H1 (cell line): ENCODE measurements around the gene SMIM7. TPM values are rescaled to one million over a fixed set of nuclear protein-coding genes. Genes with fewer than 3 reads are reported as not detected.

Source experiments
- CTCF ChIA-PET: fragments of 300-600 bp; sonication (Branson Sonifier 250); formaldehyde crosslinking; loops from one replicate; lab custom pipeline; 2021; ENCODE audit not compliant: partially characterized antibody; lab: Charles Lee
- POLR2A ChIA-PET: fragments of 300-600 bp; sonication (Branson Sonifier 250); formaldehyde crosslinking; loops from one replicate; lab custom pipeline; 2021; ENCODE audit warnings: inconsistent platforms; ENCODE audit not compliant: partially characterized antibody; lab: Charles Lee
- DNase-seq, 2 experiments: peaks; one replicate each; pipeline versions ENCODE4 v3.0.0 to v3.0.0-alpha.2; 2010 to 2022; ENCODE audit warnings: low spot score in 2 of 2, low read depth in 1 of 2, mixed read lengths in 1 of 2
- FAIRE-seq: peaks from 2 replicates; lab custom pipeline; 2011; peaks lifted over from hg19 to GRCh38; lab: Jason Lieb, UNC
- H2AFZ ChIP-seq: 2 replicates; pipeline ENCODE4 v1.8.1; 2012; ENCODE audit warnings: low read length, inconsistent platforms
- H2AK5ac ChIP-seq: 2 replicates; pipeline ENCODE4 v1.6.1; 2013; ENCODE audit warnings: low read depth, low read length
- H2BK120ac ChIP-seq: replicated peaks from 2 replicates; pipeline ENCODE3; 2013; ENCODE audit warnings: low read depth, low read length, inconsistent platforms
- H2BK12ac ChIP-seq: 2 replicates; pipeline ENCODE4 v1.6.1; 2013; ENCODE audit warnings: low read depth, low read length
- H2BK15ac ChIP-seq: 2 replicates; pipeline ENCODE4 v1.6.1; 2013; ENCODE audit warnings: low read length
- H2BK20ac ChIP-seq: 2 replicates; pipeline ENCODE4 v1.6.1; 2013; ENCODE audit warnings: low read length
- H2BK5ac ChIP-seq: 2 replicates; pipeline ENCODE4 v1.6.1; 2013; ENCODE audit warnings: low read depth, low read length
- H3K14ac ChIP-seq: 2 replicates; pipeline ENCODE4 v1.6.1; 2013; ENCODE audit warnings: inconsistent platforms; ENCODE audit not compliant: insufficient read length
- H3K18ac ChIP-seq: 2 replicates; pipeline ENCODE4 v1.6.1; 2013; ENCODE audit warnings: low read length; ENCODE audit errors: extremely low read depth
- H3K23ac ChIP-seq: 2 replicates; pipeline ENCODE4 v1.6.1; 2013; ENCODE audit warnings: inconsistent platforms; ENCODE audit not compliant: insufficient read length
- H3K23me2 ChIP-seq: 2 replicates; pipeline ENCODE4 v1.6.1; 2013; ENCODE audit warnings: low read depth, low read length
- H3K27ac ChIP-seq: 2 replicates; pipeline ENCODE4 v1.6.1; 2011; ENCODE audit warnings: low read depth, low read length, inconsistent platforms
- H3K27me3 ChIP-seq, 4 experiments: replicated peaks in 1 of 4; 1 replicate in 1 of 4; 2 replicates in 3 of 4; pipeline versions ENCODE4 v1.6.1 to v1.8.1; 2011 to 2013; ENCODE audit warnings: low read length in 3 of 4, mild to moderate bottlenecking in 3 of 4, inconsistent platforms in 2 of 4, mixed read lengths in 2 of 4, moderate library complexity in 1 of 4; ENCODE audit not compliant: control insufficient read depth in 3 of 4, insufficient read depth in 3 of 4; ENCODE audit errors: extremely low read depth in 1 of 4
- H3K36me3 ChIP-seq, 4 experiments: 2 replicates each; pipeline versions ENCODE4 v1.6.1 to v1.8.1; 2011 to 2013; ENCODE audit warnings: mild to moderate bottlenecking in 4 of 4, low read length in 3 of 4, moderate library complexity in 2 of 4, control low read depth in 1 of 4, inconsistent platforms in 1 of 4; ENCODE audit not compliant: insufficient read depth in 4 of 4, control insufficient read depth in 2 of 4
- H3K4ac ChIP-seq: replicated peaks from 2 replicates; pipeline ENCODE3; 2013; ENCODE audit warnings: low read length, low read depth, mixed read lengths, inconsistent platforms; ENCODE audit not compliant: insufficient read length
- H3K4me1 ChIP-seq, 4 experiments: replicated peaks in 1 of 4; 1 replicate in 1 of 4; 2 replicates in 3 of 4; pipeline versions ENCODE4 v1.6.1 to v1.8.1; 2011 to 2013; ENCODE audit warnings: low read length in 3 of 4, inconsistent platforms in 2 of 4, mixed read lengths in 1 of 4; ENCODE audit not compliant: insufficient read depth in 4 of 4, control insufficient read depth in 3 of 4
- H3K4me2 ChIP-seq, 2 experiments: 2 replicates each; pipeline versions ENCODE4 v1.6.1 to v1.8.1; 2011 to 2013; ENCODE audit warnings: low read depth in 2 of 2, low read length in 2 of 2, control low read depth in 1 of 2, inconsistent platforms in 1 of 2, mild to moderate bottlenecking in 1 of 2; ENCODE audit not compliant: insufficient read depth in 1 of 2
- H3K4me3 ChIP-seq, 4 experiments: fragments of 200-600, 300-600 bp in 1 of 4; sonication (generic), shearing (Covaris generic), sonication (Bioruptor Twin) in 1 of 4; 2 replicates each; pipeline versions ENCODE4 v1.5.1 to v1.8.1; 2011 to 2016; ENCODE audit warnings: low read length in 4 of 4, low read depth in 3 of 4, control low read depth in 2 of 4, inconsistent platforms in 2 of 4, mild to moderate bottlenecking in 2 of 4, mixed read lengths in 1 of 4, moderate library complexity in 1 of 4; ENCODE audit not compliant: insufficient read depth in 2 of 4; ENCODE audit errors: extremely low read depth in 1 of 4
- H3K56ac ChIP-seq: replicated peaks from 2 replicates; pipeline ENCODE3; 2013; ENCODE audit warnings: low read depth, mild to moderate bottlenecking, mixed read lengths, low read length, inconsistent platforms; ENCODE audit not compliant: insufficient read length
- H3K79me1 ChIP-seq: 2 replicates; pipeline ENCODE4 v1.6.1; 2013; ENCODE audit warnings: low read depth, low read length, control low read depth
- H3K79me2 ChIP-seq, 2 experiments: 2 replicates each; pipeline versions ENCODE4 v1.6.1 to v1.8.1; 2012 to 2013; ENCODE audit warnings: low read length in 2 of 2, mild to moderate bottlenecking in 2 of 2, inconsistent platforms in 1 of 2; ENCODE audit not compliant: insufficient read depth in 2 of 2, control insufficient read depth in 1 of 2
- H3K9ac ChIP-seq, 4 experiments: replicated peaks in 1 of 4; 1 replicate in 1 of 4; 2 replicates in 3 of 4; pipeline versions ENCODE4 v1.6.1 to v1.8.1; 2011 to 2013; ENCODE audit warnings: low read depth in 3 of 4, low read length in 3 of 4, control low read depth in 2 of 4, mild to moderate bottlenecking in 2 of 4, moderate library complexity in 2 of 4, inconsistent platforms in 1 of 4; ENCODE audit errors: extremely low read depth in 1 of 4
- H3K9me3 ChIP-seq, 2 experiments: 2 replicates each; pipeline versions ENCODE4 v1.6.1 to v1.8.1; 2012 to 2013; ENCODE audit warnings: mild to moderate bottlenecking in 2 of 2, moderate library complexity in 2 of 2, control low read depth in 1 of 2, inconsistent platforms in 1 of 2, low read depth in 1 of 2, low read length in 1 of 2, mixed read lengths in 1 of 2; ENCODE audit not compliant: insufficient read depth in 2 of 2
- H4K20me1 ChIP-seq, 2 experiments: replicated peaks in 1 of 2; 2 replicates each; pipeline versions ENCODE3 to v1.8.1; 2011 to 2013; ENCODE audit warnings: inconsistent platforms in 2 of 2, low read length in 2 of 2, mild to moderate bottlenecking in 1 of 2; ENCODE audit not compliant: insufficient read depth in 2 of 2, control insufficient read depth in 1 of 2
- H4K5ac ChIP-seq: 2 replicates; pipeline ENCODE4 v1.6.1; 2013; ENCODE audit warnings: low read length, low read depth, mixed read lengths, inconsistent platforms; ENCODE audit not compliant: insufficient read length
- H4K8ac ChIP-seq: 2 replicates; pipeline ENCODE4 v1.8.0; 2013; ENCODE audit warnings: mild to moderate bottlenecking, moderate library complexity, low read length, inconsistent platforms; ENCODE audit not compliant: insufficient read depth; ENCODE audit errors: extremely low read depth
- H4K91ac ChIP-seq: replicated peaks from 2 replicates; pipeline ENCODE3; 2013; ENCODE audit warnings: low read length, mixed read lengths, inconsistent platforms; ENCODE audit not compliant: insufficient read length
- EP300 ChIP-seq, 2 experiments: IDR thresholded peaks; 1 replicate in 1 of 2; 2 replicates in 1 of 2; pipeline ENCODE4 v1.6.1; 2011 to 2012; ENCODE audit warnings: low read depth in 2 of 2, low read length in 2 of 2, mild to moderate bottlenecking in 2 of 2, borderline replicate concordance in 1 of 2, inconsistent platforms in 1 of 2, moderate library complexity in 1 of 2
- TEAD4 ChIP-seq: IDR thresholded peaks from 2 replicates; pipeline ENCODE4 v1.6.1; 2012; ENCODE audit warnings: low read depth, low read length, inconsistent platforms, mixed read lengths
- WGBS, 2 experiments: shearing (Covaris generic) in 1 of 2; methylation state at CpG; one replicate each; pipeline versions ENCODE4 v1.1.6 to v1.1.7; 2013 to 2015; ENCODE audit warnings: low lambda C conversion rate in 2 of 2, mixed read lengths in 2 of 2, inconsistent platforms in 1 of 2, low coverage in 1 of 2, missing lambda C conversion rate in 1 of 2; ENCODE audit not compliant: insufficient replicate concordance in 2 of 2, insufficient coverage in 1 of 2, insufficient read length in 1 of 2; ENCODE audit errors: extremely low coverage in 1 of 2, missing lambda C conversion rate in 1 of 2; 5-methylcytosine and 5-hydroxymethylcytosine counted together
- polyA plus RNA-seq, 7 experiments: library from polyadenylated mRNA; depleted of rRNA in 3 of 7; stranded (reverse) in 5 of 7; unstranded in 2 of 7; fragments of >200 nt in 5 of 7; fragments of 200-250 nt in 2 of 7; gene quantifications; 1 replicate in 5 of 7; 2 replicates in 1 of 7; 4 replicates in 1 of 7; pipeline versions ENCODE4 v1.2.1 to v1.2.3, GENCODE V29; 2011 to 2013; ENCODE audit warnings: missing spikeins in 2 of 7, mixed read lengths in 2 of 7
- total RNA-seq: library from RNA; stranded (reverse); fragmentation: NEBNext Ultra II Directional; extraction: Animal tissue kit (Norgen Biotek cat#: 25700); gene quantifications from 2 replicates; pipeline ENCODE4 v1.2.1, GENCODE V29; 2021

Gene SMIM7
- total and polyA plus RNA-seq, 2 of the 8 experiments (the other 6 are each of a cell fraction or from before 2014, with no cell fraction given), result 55.5 to 67.5 TPM

GRCh38 chr19:16654627-16655026 lies 5.3 kb downstream of the SMIM7 start:
- peaks cover 12 to 24% of the 10 kb centered on the region in 2 experiments for H4K20me1 ChIP-seq
- H4K8ac ChIP-seq, result no peak overlapping the region
- CTCF ChIA-PET, result interaction anchor here (1.3 kb wide), 1 partner anchor 9 kb away, joined by 3 read pairs; no protein-coding TSS in a partner anchor
- no peak overlapping the region for H3K18ac ChIP-seq
- no peak overlapping the region for H2BK5ac ChIP-seq
- no peak overlapping the region for H3K23ac ChIP-seq
- H3K4me1 ChIP-seq, result peaks cover 0 to 3% (median under 1%) of the 10 kb centered on the region in 4 experiments; a peak in 2 of 7 replicates
- H2BK20ac ChIP-seq, result no peak overlapping the region
- no peak overlapping the region for H3K4ac ChIP-seq
- H3K9me3 ChIP-seq, result no peaks in the 10 kb centered on the region
- H2AFZ ChIP-seq, result no peak overlapping the region
- no peak overlapping the region for H3K56ac ChIP-seq
- WGBS, 2 experiments, result 100% methylated on average over 3 of the region's 3 CpGs; no CpG with 5 or more reads in 1 of the 2 experiments
- no peak overlapping the region for H2BK12ac ChIP-seq
- no peak overlapping the region for H4K91ac ChIP-seq
- no peak overlapping the region for H3K14ac ChIP-seq
- FAIRE-seq (no peak), DNase-seq (no peak)
- no peak overlapping the region for H3K4me3 ChIP-seq
- no peak overlapping the region for H2BK120ac ChIP-seq
- no peak overlapping the region for H3K9ac ChIP-seq
- H2BK15ac ChIP-seq, result no peak overlapping the region
- no peak overlapping the region for H3K27ac ChIP-seq
- TF ChIP-seq EP300 (IDR thresholded peaks at IDR 0.05; ENCODE audit: borderline replicate concordance in 1 of 2, low read depth in 2 of 2, low read length in 2 of 2) (no peak), TEAD4 (no peak)
- H3K79me1 ChIP-seq, result peaks cover 13% of the 10 kb centered on the region
- no peak overlapping the region for H4K5ac ChIP-seq
- POLR2A ChIA-PET, result interaction anchor here (1.0 to 2.0 kb wide), 6 partner anchors 9 to 153 kb away, joined by 3 to 13 read pairs (median 4); no protein-coding TSS in a partner anchor
- no peak overlapping the region for H3K4me2 ChIP-seq
- H3K79me2 ChIP-seq, result peaks cover 13 to 32% of the 10 kb centered on the region in 2 experiments
- H3K36me3 ChIP-seq, result peaks cover 25 to 82% (median 53%) of the 10 kb centered on the region in 4 experiments
- H3K23me2 ChIP-seq, result 0 out of 2 replicates have a peak, but pooled peaks cover 3% of the 10 kb centered on the region
- H2AK5ac ChIP-seq, result no peak overlapping the region
- H3K27me3 ChIP-seq, result no peaks in the 10 kb centered on the region
